ENCODE measurements around the gene TRMT44.

DNA sequence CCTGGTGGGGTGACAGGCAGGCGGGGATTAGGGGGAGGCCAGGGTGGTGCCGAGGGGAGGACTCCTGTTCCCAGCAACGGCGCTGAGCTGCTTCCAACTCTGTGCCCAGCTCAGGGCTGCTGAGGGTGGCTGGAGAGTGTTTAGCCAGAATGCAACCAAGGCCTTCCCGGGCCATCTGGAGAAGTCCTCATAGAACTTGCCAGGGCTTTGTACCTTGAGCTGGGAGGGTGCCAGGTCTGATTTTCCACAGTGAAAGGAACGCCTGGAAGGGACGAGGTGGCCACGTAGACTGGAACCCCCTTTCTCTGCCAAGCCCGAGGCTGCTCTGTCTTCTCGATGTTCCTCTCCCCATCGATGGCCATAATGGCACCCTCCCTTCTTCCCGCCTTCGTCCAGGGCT is 82.6 kb downstream of the TRMT44 start:
- no peak for TF ChIP-seq EZH2 (IDR thresholded peaks at IDR 0.05; ENCODE audit: borderline replicate concordance, insufficient read depth, low read depth, low read length, poor library complexity, severe bottlenecking)
- TF ChIP-seq, protein P1, sequence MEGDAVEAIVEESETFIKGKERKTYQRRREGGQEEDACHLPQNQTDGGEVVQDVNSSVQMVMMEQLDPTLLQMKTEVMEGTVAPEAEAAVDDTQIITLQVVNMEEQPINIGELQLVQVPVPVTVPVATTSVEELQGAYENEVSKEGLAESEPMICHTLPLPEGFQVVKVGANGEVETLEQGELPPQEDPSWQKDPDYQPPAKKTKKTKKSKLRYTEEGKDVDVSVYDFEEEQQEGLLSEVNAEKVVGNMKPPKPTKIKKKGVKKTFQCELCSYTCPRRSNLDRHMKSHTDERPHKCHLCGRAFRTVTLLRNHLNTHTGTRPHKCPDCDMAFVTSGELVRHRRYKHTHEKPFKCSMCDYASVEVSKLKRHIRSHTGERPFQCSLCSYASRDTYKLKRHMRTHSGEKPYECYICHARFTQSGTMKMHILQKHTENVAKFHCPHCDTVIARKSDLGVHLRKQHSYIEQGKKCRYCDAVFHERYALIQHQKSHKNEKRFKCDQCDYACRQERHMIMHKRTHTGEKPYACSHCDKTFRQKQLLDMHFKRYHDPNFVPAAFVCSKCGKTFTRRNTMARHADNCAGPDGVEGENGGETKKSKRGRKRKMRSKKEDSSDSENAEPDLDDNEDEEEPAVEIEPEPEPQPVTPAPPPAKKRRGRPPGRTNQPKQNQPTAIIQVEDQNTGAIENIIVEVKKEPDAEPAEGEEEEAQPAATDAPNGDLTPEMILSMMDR (IDR thresholded peaks at IDR 0.05), result no peak
